Measurements from ENCODE around the gene KIAA0825.
A peak's percentile ranks its signal among the peaks of the same experiment; 100 is the strongest.

The KIAA0825 gene

GRCh38 chr5:94197970-94198369 is 420.4 kb downstream of the KIAA0825 start:
- no peak for DNase-seq (ENCODE audit: low read depth, low spot score)
- TF ChIP-seq ZNF274 (IDR thresholded peaks at IDR 0.05; ENCODE audit: low read depth, low read length) (no peak), YY1 (IDR thresholded peaks at IDR 0.05; ENCODE audit: insufficient read depth, insufficient read length) (no peak), SUZ12 (IDR thresholded peaks at IDR 0.05; ENCODE audit: extremely low read depth, insufficient read depth, insufficient read length) (no peak)
- no peaks in the 10 kb centered on the region for H3K4me1 ChIP-seq (ENCODE audit: insufficient read depth, insufficient read length)
- no peak overlapping the region for H3K4me3 ChIP-seq (ENCODE audit: insufficient read length, low read depth)
- H3K27me3 ChIP-seq (ENCODE audit: insufficient read depth, insufficient read length) = no peaks in the 10 kb centered on the region
- no peaks in the 10 kb centered on the region for H3K9me3 ChIP-seq (ENCODE audit: insufficient read depth, low read length)
- H3K9ac ChIP-seq (ENCODE audit: insufficient read length, low read depth) = no peak overlapping the region
- H3K36me3 ChIP-seq (ENCODE audit: insufficient read depth, insufficient read length, low read length) = no peaks in the 10 kb centered on the region

- Histone ChIP-seq H3K4me1 (ENCODE audit: insufficient read depth, insufficient read length) (no peaks in the 10 kb centered on the region), H3K27me3 (ENCODE audit: insufficient read depth, insufficient read length) (no peaks in the 10 kb centered on the region), H3K9me3 (ENCODE audit: insufficient read depth, low read length) (no peaks in the 10 kb centered on the region), H3K4me3 (ENCODE audit: insufficient read length, low read depth) (no peak overlapping the region), H3K9ac (ENCODE audit: insufficient read length, low read depth) (no peak overlapping the region), H3K36me3 (ENCODE audit: insufficient read depth, insufficient read length, low read length) (no peaks in the 10 kb centered on the region)
- TF ChIP-seq YY1 (IDR thresholded peaks at IDR 0.05; ENCODE audit: insufficient read depth, insufficient read length) (no peak), ZNF274 (IDR thresholded peaks at IDR 0.05; ENCODE audit: low read depth, low read length) (no peak), SUZ12 (IDR thresholded peaks at IDR 0.05; ENCODE audit: extremely low read depth, insufficient read depth, insufficient read length) (no peak)
- DNase-seq (ENCODE audit: low read depth, low spot score) = no peak
These were observed 421.5 kb downstream of the KIAA0825 start for GRCh38 chr5:94196953-94197352.

- DNase-seq (ENCODE audit: low read depth, low spot score) = no peak
- H3K9ac ChIP-seq (ENCODE audit: insufficient read length, low read depth) = no peak overlapping the region
- H3K9me3 ChIP-seq (ENCODE audit: insufficient read depth, low read length) = no peaks in the 10 kb centered on the region
- no peak for TF ChIP-seq ZNF274 (IDR thresholded peaks at IDR 0.05; ENCODE audit: low read depth, low read length)
- TF ChIP-seq YY1 (IDR thresholded peaks at IDR 0.05; ENCODE audit: insufficient read depth, insufficient read length) = no peak
- no peak for TF ChIP-seq SUZ12 (IDR thresholded peaks at IDR 0.05; ENCODE audit: extremely low read depth, insufficient read depth, insufficient read length)
- no peaks in the 10 kb centered on the region for H3K36me3 ChIP-seq (ENCODE audit: insufficient read depth, insufficient read length, low read length)
- no peak overlapping the region for H3K4me3 ChIP-seq (ENCODE audit: insufficient read length, low read depth)
- no peaks in the 10 kb centered on the region for H3K4me1 ChIP-seq (ENCODE audit: insufficient read depth, insufficient read length)
- no peaks in the 10 kb centered on the region for H3K27me3 ChIP-seq (ENCODE audit: insufficient read depth, insufficient read length)
These were observed 425.6 kb downstream of the KIAA0825 start for GRCh38 chr5:94192658-94193391.

- Histone ChIP-seq H3K9ac (ENCODE audit: insufficient read length, low read depth) (no peak overlapping the region), H3K36me3 (ENCODE audit: insufficient read depth, insufficient read length, low read length) (no peaks in the 10 kb centered on the region), H3K27me3 (ENCODE audit: insufficient read depth, insufficient read length) (no peaks in the 10 kb centered on the region), H3K4me3 (ENCODE audit: insufficient read length, low read depth) (no peak overlapping the region), H3K9me3 (ENCODE audit: insufficient read depth, low read length) (no peaks in the 10 kb centered on the region), H3K4me1 (ENCODE audit: insufficient read depth, insufficient read length) (no peaks in the 10 kb centered on the region)
- TF ChIP-seq SUZ12 (IDR thresholded peaks at IDR 0.05; ENCODE audit: extremely low read depth, insufficient read depth, insufficient read length) = no peak
- DNase-seq (ENCODE audit: low read depth, low spot score) = no peak
These were observed 426.8 kb downstream of the KIAA0825 start for GRCh38 chr5:94191604-94192003.

- H3K9me3 ChIP-seq (ENCODE audit: insufficient read depth, low read length) = no peaks in the 10 kb centered on the region
- no peak for DNase-seq (ENCODE audit: low read depth, low spot score)
- no peaks in the 10 kb centered on the region for H3K36me3 ChIP-seq (ENCODE audit: insufficient read depth, insufficient read length, low read length)
- TF ChIP-seq SUZ12 (IDR thresholded peaks at IDR 0.05; ENCODE audit: extremely low read depth, insufficient read depth, insufficient read length) = no peak
- TF ChIP-seq ZNF274 (IDR thresholded peaks at IDR 0.05; ENCODE audit: low read depth, low read length) = no peak
- TF ChIP-seq YY1 (IDR thresholded peaks at IDR 0.05; ENCODE audit: insufficient read depth, insufficient read length) = no peak
- H3K4me1 ChIP-seq (ENCODE audit: insufficient read depth, insufficient read length) = no peaks in the 10 kb centered on the region
- H3K9ac ChIP-seq (ENCODE audit: insufficient read length, low read depth) = no peak overlapping the region
- H3K4me3 ChIP-seq (ENCODE audit: insufficient read length, low read depth) = no peak overlapping the region
- no peaks in the 10 kb centered on the region for H3K27me3 ChIP-seq (ENCODE audit: insufficient read depth, insufficient read length)
These were observed 429.7 kb downstream of the KIAA0825 start for GRCh38 chr5:94188725-94189124.

GRCh38 chr5:94184870-94185269 is 433.5 kb downstream of the KIAA0825 start:
- Histone ChIP-seq H3K27me3 (ENCODE audit: insufficient read depth, insufficient read length) (no peaks in the 10 kb centered on the region), H3K9me3 (ENCODE audit: insufficient read depth, low read length) (no peaks in the 10 kb centered on the region), H3K4me1 (ENCODE audit: insufficient read depth, insufficient read length) (no peaks in the 10 kb centered on the region), H3K36me3 (ENCODE audit: insufficient read depth, insufficient read length, low read length) (no peaks in the 10 kb centered on the region), H3K4me3 (ENCODE audit: insufficient read length, low read depth) (no peak overlapping the region), H3K9ac (ENCODE audit: insufficient read length, low read depth) (no peak overlapping the region)
- TF ChIP-seq ZNF274 (IDR thresholded peaks at IDR 0.05; ENCODE audit: low read depth, low read length) = no peak
- no peak for DNase-seq (ENCODE audit: low read depth, low spot score)

GRCh38 chr5:94181895-94182294 is 436.5 kb downstream of the KIAA0825 start:
- peak; percentile 13 for DNase-seq (ENCODE audit: low read depth, low spot score)
- no peaks in the 10 kb centered on the region for H3K27me3 ChIP-seq (ENCODE audit: insufficient read depth, insufficient read length)
- H3K9ac ChIP-seq (ENCODE audit: insufficient read length, low read depth) = no peak overlapping the region
- no peak for TF ChIP-seq YY1 (IDR thresholded peaks at IDR 0.05; ENCODE audit: insufficient read depth, insufficient read length)
- no peak for TF ChIP-seq ZNF274 (IDR thresholded peaks at IDR 0.05; ENCODE audit: low read depth, low read length)
- no peak for TF ChIP-seq SUZ12 (IDR thresholded peaks at IDR 0.05; ENCODE audit: extremely low read depth, insufficient read depth, insufficient read length)
- no peaks in the 10 kb centered on the region for H3K4me1 ChIP-seq (ENCODE audit: insufficient read depth, insufficient read length)
- H3K4me3 ChIP-seq (ENCODE audit: insufficient read length, low read depth) = no peak overlapping the region
- no peaks in the 10 kb centered on the region for H3K36me3 ChIP-seq (ENCODE audit: insufficient read depth, insufficient read length, low read length)
- H3K9me3 ChIP-seq (ENCODE audit: insufficient read depth, low read length) = no peaks in the 10 kb centered on the region
